K562 (cell line): ENCODE measurements around the gene CTNNBL1. TPM values are rescaled to one million over a fixed set of nuclear protein-coding genes. Genes with fewer than 3 reads are reported as not detected.

ENCODE experiments used
- BCL6 ChIP-seq: fragments of 250-450 bp; sonication (Bioruptor Pico); IDR thresholded peaks from 2 replicates; pipeline ENCODE4 v1.4.0; 2020
- CCNT2 ChIP-seq: IDR thresholded peaks from 2 replicates; pipeline ENCODE4 v1.6.1; 2011; ENCODE audit warnings: borderline replicate concordance, low read depth, mild to moderate bottlenecking, moderate library complexity, mixed read lengths, low read length; ENCODE audit not compliant: insufficient read length; ENCODE audit errors: extremely low read depth
- CEBPB ChIP-seq: fragments of 450-650 bp; IDR thresholded peaks from 2 replicates; pipeline ENCODE4 v1.6.1; 2016; ENCODE audit warnings: missing genetic modification characterization, missing compliant biosample characterization
- CSDE1 ChIP-seq, 2 experiments: fragments of 450-650 bp; IDR thresholded peaks; 2 replicates each; pipeline ENCODE4 v1.6.1; 2016; ENCODE audit warnings: mild to moderate bottlenecking in 1 of 2
- DNMT1 ChIP-seq: fragments of 450-650 bp; IDR thresholded peaks from 2 replicates; pipeline ENCODE4 v1.6.1; 2016; ENCODE audit warnings: antibody characterized with exemption, mild to moderate bottlenecking
- EP300 ChIP-seq: IDR thresholded peaks from 2 replicates; pipeline ENCODE4 v1.6.1; 2012; ENCODE audit warnings: low read length, improper control_type of control experiment
- FUS ChIP-seq: fragments of 200-400 bp; formaldehyde crosslinking; optimal IDR thresholded peaks from 2 replicates; pipeline ENCODE3; 2017; ENCODE audit warnings: low read depth, low read length
- GTF2F1 ChIP-seq: IDR thresholded peaks from 2 replicates; pipeline ENCODE4 v1.6.1; 2011; ENCODE audit warnings: low read depth, low read length, improper control_type of control experiment
- HDAC2 ChIP-seq: fragments of 450-650 bp; IDR thresholded peaks from 2 replicates; pipeline ENCODE4 v1.6.1; 2016; ENCODE audit warnings: mild to moderate bottlenecking
- KLF16 ChIP-seq: IDR thresholded peaks from 2 replicates; pipeline ENCODE4 v1.6.1; 2016; ENCODE audit warnings: antibody characterized with exemption
- MAFK ChIP-seq: IDR thresholded peaks from 2 replicates; pipeline ENCODE4 v1.6.1; 2011; ENCODE audit warnings: low read length, improper control_type of control experiment
- MCM5 ChIP-seq: fragments of 450-650 bp; IDR thresholded peaks from 2 replicates; pipeline ENCODE4 v1.6.1; 2016; ENCODE audit warnings: low read depth
- MTF1 ChIP-seq: fragments of 250-450 bp; sonication (Bioruptor Pico); IDR thresholded peaks from 2 replicates; pipeline ENCODE4 v1.9.0; 2021; ENCODE audit warnings: moderate library complexity, mild to moderate bottlenecking, inconsistent platforms, borderline replicate concordance
- NCOR1 ChIP-seq: fragments of 450-650 bp; IDR thresholded peaks from 2 replicates; pipeline ENCODE4 v1.6.1; 2016; ENCODE audit warnings: mild to moderate bottlenecking, moderate library complexity
- NR2C1 ChIP-seq, 2 experiments: fragments of 450-650 bp; IDR thresholded peaks; 2 replicates each; pipeline ENCODE4 v1.6.1; 2017; ENCODE audit warnings: mild to moderate bottlenecking in 2 of 2, antibody characterized with exemption in 1 of 2, inconsistent platforms in 1 of 2, missing compliant biosample characterization in 1 of 2, missing genetic modification characterization in 1 of 2
- RAD21 ChIP-seq, 2 experiments: fragments of 250-450 bp in 1 of 2; fragments of 450-650 bp in 1 of 2; sonication (Bioruptor Pico) in 1 of 2; formaldehyde crosslinking in 1 of 2; IDR thresholded peaks in 1 of 2; conservative IDR thresholded peaks in 1 of 2; 2 replicates each; pipeline versions ENCODE4 v1.4.0 to v1.8.0; 2020 to 2022; ENCODE audit warnings: mild to moderate bottlenecking in 2 of 2, moderate library complexity in 1 of 2
- RBM34 ChIP-seq: fragments of 200-400 bp; formaldehyde crosslinking; IDR thresholded peaks from 2 replicates; pipeline ENCODE4 v1.6.1; 2018; ENCODE audit warnings: low read length, borderline replicate concordance; ENCODE audit not compliant: insufficient read depth
- TAL1 ChIP-seq: fragments of 450-650 bp; IDR thresholded peaks from 2 replicates; pipeline ENCODE4 v1.6.1; 2016; ENCODE audit warnings: mild to moderate bottlenecking
- ZC3H11A ChIP-seq: IDR thresholded peaks from 2 replicates; pipeline ENCODE4 v1.6.1; 2012; ENCODE audit warnings: low read depth, low read length, improper control_type of control experiment
- ZNF239 ChIP-seq: fragments of 250-450 bp; sonication (Bioruptor Pico); IDR thresholded peaks from 2 replicates; pipeline ENCODE4 v1.4.0; 2020; ENCODE audit warnings: mild to moderate bottlenecking
- ZNF57 ChIP-seq: fragments of 450-650 bp; formaldehyde crosslinking; IDR thresholded peaks from 2 replicates; pipeline ENCODE4 v1.4.0; 2020; ENCODE audit warnings: mild to moderate bottlenecking, moderate library complexity
- polyA plus RNA-seq, 8 experiments: library from polyadenylated mRNA; depleted of rRNA in 4 of 8; stranded (reverse) in 5 of 8; unstranded in 3 of 8; fragments of >200 nt; fragmentation: Nextera tagmentation in 2 of 8; fragmentation: Illumina TruSeq in 1 of 8; extraction: Ambion mirVana in 2 of 8; extraction: Trizol in 1 of 8; gene quantifications; 2 replicates each; pipeline versions ENCODE4 v1.2.1 to v1.2.3, GENCODE V29; 2011 to 2014; ENCODE audit warnings: inconsistent platforms in 1 of 8, missing spikeins in 1 of 8
- total RNA-seq, 7 experiments: library from RNA; depleted of rRNA in 6 of 7; stranded (reverse); fragments of >200 nt in 6 of 7; fragmentation: Illumina TruSeq in 2 of 7; extraction: Trizol in 2 of 7; gene quantifications; 2 replicates each; pipeline versions ENCODE4 v1.2.1 to v1.2.3, GENCODE V29; 2011 to 2021; ENCODE audit warnings: low replicate concordance in 1 of 7
- TF ChIP-seq, protein P1 (sequence below): fragments of 250-450 bp; sonication (Bioruptor Pico); IDR thresholded peaks from 2 replicates; pipeline ENCODE4 v1.9.0; 2021; ENCODE audit warnings: mild to moderate bottlenecking, inconsistent platforms
- TF ChIP-seq, protein P2 (sequence below), 3 experiments: IDR thresholded peaks in 2 of 3; conservative IDR thresholded peaks in 1 of 3; 2 replicates each; pipeline ENCODE4 v1.5.1; 2011 to 2012; ENCODE audit warnings: low read length in 3 of 3, mild to moderate bottlenecking in 3 of 3, control low read depth in 2 of 3, improper control_type of control experiment in 1 of 3, inconsistent platforms in 1 of 3, low read depth in 1 of 3, mixed read lengths in 1 of 3, moderate library complexity in 1 of 3; ENCODE audit not compliant: insufficient read depth in 2 of 3
- TF ChIP-seq, protein P3 (sequence below): IDR thresholded peaks from 2 replicates; pipeline ENCODE4 v1.6.1; 2011; ENCODE audit warnings: borderline replicate concordance, low read depth, mild to moderate bottlenecking, moderate library complexity, low read length; ENCODE audit not compliant: insufficient read depth, poor library complexity, severe bottlenecking

CTNNBL1 gene
- total and polyA plus RNA-seq, 9 of the 15 experiments (the other 6 are each of a cell fraction or from before 2014, with no cell fraction given), result 32.4 to 85.6 (median 43.6) TPM

DNA sequence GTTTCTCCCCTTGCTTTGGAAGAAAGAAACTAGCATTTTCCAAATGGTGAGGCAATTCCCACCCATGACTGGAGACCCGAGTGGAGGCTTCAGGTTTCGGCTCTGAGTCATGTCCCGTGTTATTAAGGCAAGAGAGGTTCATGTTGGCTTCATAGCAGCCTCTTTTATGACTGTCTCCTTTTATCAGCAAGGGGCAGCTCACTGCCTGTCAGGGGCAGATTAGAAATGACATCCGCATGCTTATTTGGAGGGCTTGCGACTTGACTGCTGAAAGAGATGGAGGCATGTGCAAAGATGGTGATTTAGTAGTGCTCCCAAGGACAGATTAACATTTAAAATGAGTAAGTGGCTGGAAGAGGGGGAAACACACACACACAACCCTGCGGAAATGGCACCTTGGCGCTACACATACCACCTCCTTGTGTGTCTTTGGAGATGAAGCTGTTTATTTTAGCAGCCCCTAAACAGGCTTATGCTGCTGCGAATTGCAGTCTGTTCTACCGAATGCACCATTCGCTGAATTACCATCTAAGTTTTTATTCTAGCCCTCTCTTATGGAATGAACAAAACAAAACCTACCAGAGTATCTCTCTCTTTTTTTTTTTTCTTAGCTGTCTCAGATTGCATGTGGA lies 157.0 kb downstream of the CTNNBL1 start (continued):
- peak; percentile 13; the same call in 1 of the 2 replicates for TF ChIP-seq BCL6 (CRISPR knock-in tag)
- TF ChIP-seq, protein P1, sequence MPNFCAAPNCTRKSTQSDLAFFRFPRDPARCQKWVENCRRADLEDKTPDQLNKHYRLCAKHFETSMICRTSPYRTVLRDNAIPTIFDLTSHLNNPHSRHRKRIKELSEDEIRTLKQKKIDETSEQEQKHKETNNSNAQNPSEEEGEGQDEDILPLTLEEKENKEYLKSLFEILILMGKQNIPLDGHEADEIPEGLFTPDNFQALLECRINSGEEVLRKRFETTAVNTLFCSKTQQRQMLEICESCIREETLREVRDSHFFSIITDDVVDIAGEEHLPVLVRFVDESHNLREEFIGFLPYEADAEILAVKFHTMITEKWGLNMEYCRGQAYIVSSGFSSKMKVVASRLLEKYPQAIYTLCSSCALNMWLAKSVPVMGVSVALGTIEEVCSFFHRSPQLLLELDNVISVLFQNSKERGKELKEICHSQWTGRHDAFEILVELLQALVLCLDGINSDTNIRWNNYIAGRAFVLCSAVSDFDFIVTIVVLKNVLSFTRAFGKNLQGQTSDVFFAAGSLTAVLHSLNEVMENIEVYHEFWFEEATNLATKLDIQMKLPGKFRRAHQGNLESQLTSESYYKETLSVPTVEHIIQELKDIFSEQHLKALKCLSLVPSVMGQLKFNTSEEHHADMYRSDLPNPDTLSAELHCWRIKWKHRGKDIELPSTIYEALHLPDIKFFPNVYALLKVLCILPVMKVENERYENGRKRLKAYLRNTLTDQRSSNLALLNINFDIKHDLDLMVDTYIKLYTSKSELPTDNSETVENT (CRISPR knock-in tag), result no peak
- peak; percentile 96 for TF ChIP-seq CCNT2
- TF ChIP-seq, protein P2, sequence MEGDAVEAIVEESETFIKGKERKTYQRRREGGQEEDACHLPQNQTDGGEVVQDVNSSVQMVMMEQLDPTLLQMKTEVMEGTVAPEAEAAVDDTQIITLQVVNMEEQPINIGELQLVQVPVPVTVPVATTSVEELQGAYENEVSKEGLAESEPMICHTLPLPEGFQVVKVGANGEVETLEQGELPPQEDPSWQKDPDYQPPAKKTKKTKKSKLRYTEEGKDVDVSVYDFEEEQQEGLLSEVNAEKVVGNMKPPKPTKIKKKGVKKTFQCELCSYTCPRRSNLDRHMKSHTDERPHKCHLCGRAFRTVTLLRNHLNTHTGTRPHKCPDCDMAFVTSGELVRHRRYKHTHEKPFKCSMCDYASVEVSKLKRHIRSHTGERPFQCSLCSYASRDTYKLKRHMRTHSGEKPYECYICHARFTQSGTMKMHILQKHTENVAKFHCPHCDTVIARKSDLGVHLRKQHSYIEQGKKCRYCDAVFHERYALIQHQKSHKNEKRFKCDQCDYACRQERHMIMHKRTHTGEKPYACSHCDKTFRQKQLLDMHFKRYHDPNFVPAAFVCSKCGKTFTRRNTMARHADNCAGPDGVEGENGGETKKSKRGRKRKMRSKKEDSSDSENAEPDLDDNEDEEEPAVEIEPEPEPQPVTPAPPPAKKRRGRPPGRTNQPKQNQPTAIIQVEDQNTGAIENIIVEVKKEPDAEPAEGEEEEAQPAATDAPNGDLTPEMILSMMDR (IDR thresholded peaks at IDR 0.05 in 2 of 3, conservative IDR thresholded peaks at IDR 0.05 in 1 of 3; ENCODE audit: insufficient read depth in 2 of 3, low read depth in 1 of 3, low read length in 3 of 3), result no peak
- no peak for TF ChIP-seq RBM34
- TF ChIP-seq GTF2F1, result no peak
- TF ChIP-seq ZNF239, result no peak
- TF ChIP-seq CEBPB (tag), result peak; percentile 60
- peak; percentile 98 for TF ChIP-seq NCOR1
- peak in 1 of 2 experiments; percentile 27; a peak in 1 of 4 replicates for TF ChIP-seq RAD21 (CRISPR knock-in tag; conservative IDR thresholded peaks at IDR 0.05 in 1 of 2, IDR thresholded peaks at IDR 0.05 in 1 of 2)
- TF ChIP-seq MTF1 (CRISPR knock-in tag), result no peak
- peak; percentile 97 for TF ChIP-seq EP300
- TF ChIP-seq DNMT1, result no peak
- TF ChIP-seq ZNF57 (CRISPR knock-in tag), result no peak
- TF ChIP-seq, protein P3, sequence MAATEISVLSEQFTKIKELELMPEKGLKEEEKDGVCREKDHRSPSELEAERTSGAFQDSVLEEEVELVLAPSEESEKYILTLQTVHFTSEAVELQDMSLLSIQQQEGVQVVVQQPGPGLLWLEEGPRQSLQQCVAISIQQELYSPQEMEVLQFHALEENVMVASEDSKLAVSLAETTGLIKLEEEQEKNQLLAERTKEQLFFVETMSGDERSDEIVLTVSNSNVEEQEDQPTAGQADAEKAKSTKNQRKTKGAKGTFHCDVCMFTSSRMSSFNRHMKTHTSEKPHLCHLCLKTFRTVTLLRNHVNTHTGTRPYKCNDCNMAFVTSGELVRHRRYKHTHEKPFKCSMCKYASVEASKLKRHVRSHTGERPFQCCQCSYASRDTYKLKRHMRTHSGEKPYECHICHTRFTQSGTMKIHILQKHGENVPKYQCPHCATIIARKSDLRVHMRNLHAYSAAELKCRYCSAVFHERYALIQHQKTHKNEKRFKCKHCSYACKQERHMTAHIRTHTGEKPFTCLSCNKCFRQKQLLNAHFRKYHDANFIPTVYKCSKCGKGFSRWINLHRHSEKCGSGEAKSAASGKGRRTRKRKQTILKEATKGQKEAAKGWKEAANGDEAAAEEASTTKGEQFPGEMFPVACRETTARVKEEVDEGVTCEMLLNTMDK, result no peak
- TF ChIP-seq MCM5, result no peak
- no peak for TF ChIP-seq CSDE1 (IDR thresholded peaks at IDR 0.05)
- TF ChIP-seq MAFK, result no peak
- TF ChIP-seq FUS, result no peak
- TF ChIP-seq NR2C1 (IDR thresholded peaks at IDR 0.05), result peak; percentile 46; the same call in 1 of the 2 replicates
- TF ChIP-seq NR2C1 (tag; IDR thresholded peaks at IDR 0.05), result peak; percentile 51; the same call in 1 of the 2 replicates
- TF ChIP-seq KLF16, result peak; percentile 98
- TF ChIP-seq TAL1, result peak; percentile 99
- peak; percentile 95 for TF ChIP-seq HDAC2
- TF ChIP-seq ZC3H11A, result 0 out of 2 replicates have a peak, but pooled peaks have one; percentile 14
